ENCODE data around the gene C4orf54. TPM values are rescaled to one million over a fixed set of nuclear protein-coding genes. Genes with fewer than 3 reads are reported as not detected.

C4orf54 gene
- total RNA-seq, 1 donor from 2014 or later: not detected

DNA sequence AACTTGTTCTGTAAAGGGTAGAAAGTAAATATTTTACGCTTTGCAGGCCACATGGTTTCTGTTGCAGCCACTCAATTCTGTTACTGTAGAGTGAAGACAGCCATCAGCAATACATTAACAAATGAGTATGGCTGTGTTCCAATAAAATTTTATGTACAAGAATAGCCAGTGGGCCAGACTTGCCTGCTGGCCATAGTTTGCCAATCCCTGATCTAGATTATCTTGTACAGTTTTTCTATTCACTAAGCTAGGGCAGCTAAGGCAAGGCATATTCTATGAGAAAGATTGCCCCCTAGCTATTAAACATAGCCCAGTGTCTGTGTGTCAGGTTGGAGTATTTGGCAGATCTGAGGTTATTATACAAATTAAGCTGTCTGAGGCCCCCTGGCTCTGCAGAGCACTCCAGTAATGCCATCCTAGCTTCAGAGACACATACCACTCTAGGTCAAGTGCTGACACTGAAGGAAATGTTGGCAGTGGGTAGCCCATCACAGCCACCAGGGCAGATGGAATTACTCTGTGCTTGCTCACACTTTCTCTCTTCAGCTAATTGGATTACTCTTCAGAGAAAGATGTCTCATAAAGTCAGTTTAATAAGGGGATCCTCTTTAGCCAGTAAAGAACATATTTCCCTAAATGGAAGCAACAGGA lies 42.3 kb downstream of the C4orf54 start:
- no peak for DNase-seq (ENCODE audit: low read depth)
- Histone ChIP-seq H3K36me3 (ENCODE audit: control insufficient read depth, insufficient read depth, low read length) (no peaks in the 10 kb centered on the region), H3K4me3 (ENCODE audit: low read depth, low read length) (no peak overlapping the region), H3K27me3 (ENCODE audit: control insufficient read depth, insufficient read depth, low read length) (no peaks in the 10 kb centered on the region)
- TF ChIP-seq, protein P1, sequence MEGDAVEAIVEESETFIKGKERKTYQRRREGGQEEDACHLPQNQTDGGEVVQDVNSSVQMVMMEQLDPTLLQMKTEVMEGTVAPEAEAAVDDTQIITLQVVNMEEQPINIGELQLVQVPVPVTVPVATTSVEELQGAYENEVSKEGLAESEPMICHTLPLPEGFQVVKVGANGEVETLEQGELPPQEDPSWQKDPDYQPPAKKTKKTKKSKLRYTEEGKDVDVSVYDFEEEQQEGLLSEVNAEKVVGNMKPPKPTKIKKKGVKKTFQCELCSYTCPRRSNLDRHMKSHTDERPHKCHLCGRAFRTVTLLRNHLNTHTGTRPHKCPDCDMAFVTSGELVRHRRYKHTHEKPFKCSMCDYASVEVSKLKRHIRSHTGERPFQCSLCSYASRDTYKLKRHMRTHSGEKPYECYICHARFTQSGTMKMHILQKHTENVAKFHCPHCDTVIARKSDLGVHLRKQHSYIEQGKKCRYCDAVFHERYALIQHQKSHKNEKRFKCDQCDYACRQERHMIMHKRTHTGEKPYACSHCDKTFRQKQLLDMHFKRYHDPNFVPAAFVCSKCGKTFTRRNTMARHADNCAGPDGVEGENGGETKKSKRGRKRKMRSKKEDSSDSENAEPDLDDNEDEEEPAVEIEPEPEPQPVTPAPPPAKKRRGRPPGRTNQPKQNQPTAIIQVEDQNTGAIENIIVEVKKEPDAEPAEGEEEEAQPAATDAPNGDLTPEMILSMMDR (IDR thresholded peaks at IDR 0.05; ENCODE audit: insufficient read depth, low read length, poor library complexity, severe bottlenecking): no peak

DNA sequence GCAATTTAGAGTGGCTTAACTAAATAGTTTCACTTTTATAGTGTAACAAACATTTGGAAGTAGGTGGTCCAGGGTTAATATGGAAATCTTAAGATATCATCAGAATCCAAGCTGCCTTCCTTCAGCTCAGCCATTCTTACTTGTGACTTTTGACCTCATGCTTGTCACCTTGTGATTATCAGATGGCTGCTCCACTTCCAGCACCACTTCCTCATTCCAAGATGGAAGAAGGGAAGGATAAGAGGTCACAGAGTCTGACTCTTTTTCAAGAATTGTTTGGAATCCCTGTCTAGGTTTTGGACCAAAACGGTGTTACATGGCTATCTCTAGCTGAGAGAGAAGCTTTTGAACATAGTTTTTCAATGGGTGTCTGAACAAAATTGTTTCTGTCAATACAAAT lies 43.1 kb downstream of the C4orf54 start:
- TF ChIP-seq, protein P1 (IDR thresholded peaks at IDR 0.05; ENCODE audit: insufficient read depth, low read length, poor library complexity, severe bottlenecking): no peak
- H3K36me3 ChIP-seq (ENCODE audit: control insufficient read depth, insufficient read depth, low read length): no peaks in the 10 kb centered on the region
- no peaks in the 10 kb centered on the region for H3K27me3 ChIP-seq (ENCODE audit: control insufficient read depth, insufficient read depth, low read length)
- no peak for DNase-seq (ENCODE audit: low read depth)
- H3K4me3 ChIP-seq (ENCODE audit: low read depth, low read length): no peak overlapping the region

DNA sequence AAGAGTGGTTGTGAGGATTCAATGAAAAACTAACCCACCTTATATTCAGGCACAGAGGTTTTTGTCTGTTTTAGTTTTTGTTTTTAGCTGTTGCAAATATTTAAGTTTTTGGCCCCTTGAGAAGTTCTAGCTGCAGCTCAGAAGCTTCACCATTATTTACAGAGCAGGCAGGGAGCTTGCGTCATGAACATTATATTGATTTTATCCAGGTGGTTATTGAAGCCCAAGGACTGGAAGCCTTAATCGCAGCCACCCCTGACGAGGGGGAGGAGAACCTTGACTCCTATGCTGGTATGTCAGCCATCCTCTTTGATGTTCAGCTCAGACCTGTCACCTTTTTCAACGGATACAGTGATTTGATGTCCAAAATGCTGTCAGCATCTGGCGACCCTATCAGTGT lies 44.9 kb downstream of the C4orf54 start:
- no peak overlapping the region for H3K4me3 ChIP-seq (ENCODE audit: low read depth, low read length)
- no peak for DNase-seq (ENCODE audit: low read depth)
- no peaks in the 10 kb centered on the region for H3K36me3 ChIP-seq (ENCODE audit: control insufficient read depth, insufficient read depth, low read length)
- no peaks in the 10 kb centered on the region for H3K27me3 ChIP-seq (ENCODE audit: control insufficient read depth, insufficient read depth, low read length)
- TF ChIP-seq, protein P1 (IDR thresholded peaks at IDR 0.05; ENCODE audit: insufficient read depth, low read length, poor library complexity, severe bottlenecking): no peak

DNA sequence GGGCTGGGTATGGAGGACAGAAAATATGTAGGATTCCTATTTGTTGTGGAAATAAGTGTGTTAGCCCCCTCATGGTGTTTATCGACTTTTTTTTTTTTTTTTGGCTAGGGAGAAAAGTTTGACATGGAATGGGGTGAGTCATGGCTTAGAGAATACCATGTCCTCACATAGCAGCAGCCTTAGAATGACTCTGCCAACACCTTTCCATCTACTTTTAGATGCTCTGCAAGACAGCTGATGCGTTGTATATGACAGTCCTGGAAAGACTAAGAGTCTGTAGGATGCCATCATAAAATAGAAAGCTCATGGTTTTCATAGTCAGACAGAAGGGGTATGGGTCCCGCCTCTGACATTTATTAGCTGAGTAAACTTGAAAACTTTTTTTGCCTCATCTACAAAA lies 45.3 kb downstream of the C4orf54 start:
- no peak overlapping the region for H3K4me3 ChIP-seq (ENCODE audit: low read depth, low read length)
- H3K36me3 ChIP-seq (ENCODE audit: control insufficient read depth, insufficient read depth, low read length): no peaks in the 10 kb centered on the region
- DNase-seq (ENCODE audit: low read depth): no peak
- H3K27me3 ChIP-seq (ENCODE audit: control insufficient read depth, insufficient read depth, low read length): no peaks in the 10 kb centered on the region
- TF ChIP-seq, protein P1 (IDR thresholded peaks at IDR 0.05; ENCODE audit: insufficient read depth, low read length, poor library complexity, severe bottlenecking): no peak

DNA sequence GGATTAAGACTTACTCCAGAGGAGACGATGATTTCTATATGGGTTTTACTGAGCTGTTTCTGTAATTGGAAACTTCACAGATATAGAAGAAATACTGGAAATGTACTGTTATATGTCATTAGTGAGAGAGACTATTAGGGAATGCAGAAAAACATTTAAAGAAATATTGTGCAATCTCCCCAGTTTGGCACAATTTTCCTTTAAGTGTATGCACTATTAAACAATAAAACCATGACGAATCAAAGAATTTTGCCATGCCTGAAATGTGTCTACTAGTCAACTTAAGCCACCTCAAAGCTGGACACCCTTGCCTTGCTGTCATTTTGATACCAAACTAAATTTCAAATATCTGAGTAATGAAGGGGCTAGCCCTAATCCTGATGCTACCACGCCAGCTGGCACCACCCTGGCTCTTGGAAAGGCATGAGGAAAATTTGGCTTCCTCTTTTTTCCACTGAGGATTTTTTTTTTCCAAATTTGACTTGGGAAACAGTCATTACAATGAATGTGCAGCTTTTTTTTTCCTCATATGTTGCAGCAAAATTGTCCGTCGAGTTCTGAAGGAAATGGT lies 46.9 kb downstream of the C4orf54 start:
- no peak for DNase-seq (ENCODE audit: low read depth)
- Histone ChIP-seq H3K27me3 (ENCODE audit: control insufficient read depth, insufficient read depth, low read length) (no peaks in the 10 kb centered on the region), H3K4me3 (ENCODE audit: low read depth, low read length) (no peak overlapping the region), H3K36me3 (ENCODE audit: control insufficient read depth, insufficient read depth, low read length) (no peaks in the 10 kb centered on the region)
- TF ChIP-seq, protein P1 (IDR thresholded peaks at IDR 0.05; ENCODE audit: insufficient read depth, low read length, poor library complexity, severe bottlenecking): no peak

DNA sequence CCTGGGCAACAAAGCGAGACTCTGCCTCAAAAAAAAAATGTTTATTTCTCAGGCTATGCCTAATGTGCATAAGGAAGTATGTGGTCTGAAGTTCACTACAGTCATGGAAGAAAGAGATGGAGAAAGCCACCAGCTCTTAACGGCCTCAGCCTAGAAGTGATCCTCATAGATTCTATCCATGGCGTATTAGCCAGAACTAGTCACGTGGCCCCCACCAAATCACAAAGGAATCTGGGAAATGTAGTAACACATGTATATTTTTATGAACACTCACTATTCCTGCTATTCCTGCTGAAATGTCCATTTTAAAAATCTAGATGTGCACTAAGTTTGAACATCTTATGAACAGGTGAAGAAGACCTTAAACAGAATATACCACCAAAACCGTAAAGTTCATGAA lies 49.2 kb downstream of the C4orf54 start:
- Histone ChIP-seq H3K4me3 (ENCODE audit: low read depth, low read length) (no peak overlapping the region), H3K36me3 (ENCODE audit: control insufficient read depth, insufficient read depth, low read length) (no peaks in the 10 kb centered on the region), H3K27me3 (ENCODE audit: control insufficient read depth, insufficient read depth, low read length) (no peaks in the 10 kb centered on the region)
- TF ChIP-seq, protein P1 (IDR thresholded peaks at IDR 0.05; ENCODE audit: insufficient read depth, low read length, poor library complexity, severe bottlenecking): no peak
- no peak for DNase-seq (ENCODE audit: low read depth)

Measured in kidney epithelial cell (primary cell).